ENCODE data around the gene GPR31.

The GPR31 gene

GRCh38 chr6:167125855-167126349 lies 31.9 kb downstream of the GPR31 start:
- Histone ChIP-seq H3K27me3 (replicated peaks; ENCODE audit: insufficient read depth, low read length) (no peaks in the 10 kb centered on the region), H3F3A (ENCODE audit: insufficient read depth, low read length) (no peaks in the 10 kb centered on the region), H3K27ac (ENCODE audit: low read length) (no peak overlapping the region), H3K36me3 (replicated peaks; ENCODE audit: insufficient read depth, low read length) (no peaks in the 10 kb centered on the region), H4K20me1 (ENCODE audit: insufficient read depth, low read length) (no peaks in the 10 kb centered on the region), H3K79me2 (ENCODE audit: low read length) (no peaks in the 10 kb centered on the region), H3K9ac (ENCODE audit: low read length) (no peak overlapping the region), H3K4me3 (ENCODE audit: low read length) (no peak overlapping the region), H3K4me1 (ENCODE audit: low read length) (no peaks in the 10 kb centered on the region), H3K4me2 (ENCODE audit: low read depth, low read length) (no peak overlapping the region), H3K9me2 (replicated peaks; ENCODE audit: insufficient read depth, low read length) (no peaks in the 10 kb centered on the region), H2AFZ (ENCODE audit: low read length) (no peak overlapping the region), H3K9me3 (replicated peaks; ENCODE audit: insufficient read depth, low read length) (no peaks in the 10 kb centered on the region)
- no peak for TF ChIP-seq EZH2phosphoT487 (IDR thresholded peaks at IDR 0.05; ENCODE audit: low read length)
- TF ChIP-seq EZH2 (optimal IDR thresholded peaks at IDR 0.05; ENCODE audit: low read depth, low read length), result no peak
- no peak for TF ChIP-seq CTCF (IDR thresholded peaks at IDR 0.05; ENCODE audit: low read length)
- DNase-seq, result no peak

- Histone ChIP-seq H3K4me3 (ENCODE audit: low read length) (no peak overlapping the region), H3K9me3 (replicated peaks; ENCODE audit: insufficient read depth, low read length) (no peaks in the 10 kb centered on the region), H3K27me3 (replicated peaks; ENCODE audit: insufficient read depth, low read length) (no peaks in the 10 kb centered on the region), H3K27ac (ENCODE audit: low read length) (no peak overlapping the region), H3F3A (ENCODE audit: insufficient read depth, low read length) (no peaks in the 10 kb centered on the region), H3K36me3 (replicated peaks; ENCODE audit: insufficient read depth, low read length) (no peaks in the 10 kb centered on the region), H3K79me2 (ENCODE audit: low read length) (no peaks in the 10 kb centered on the region), H3K4me2 (ENCODE audit: low read depth, low read length) (no peak overlapping the region), H3K9ac (ENCODE audit: low read length) (no peak overlapping the region), H2AFZ (ENCODE audit: low read length) (no peak overlapping the region), H3K9me2 (replicated peaks; ENCODE audit: insufficient read depth, low read length) (no peaks in the 10 kb centered on the region), H4K20me1 (ENCODE audit: insufficient read depth, low read length) (no peaks in the 10 kb centered on the region), H3K4me1 (ENCODE audit: low read length) (peaks cover 2% of the 10 kb centered on the region; the same call in 1 of the 2 replicates)
- no peak for TF ChIP-seq EZH2 (optimal IDR thresholded peaks at IDR 0.05; ENCODE audit: low read depth, low read length)
- no peak for TF ChIP-seq CTCF (IDR thresholded peaks at IDR 0.05; ENCODE audit: low read length)
- no peak for TF ChIP-seq EZH2phosphoT487 (IDR thresholded peaks at IDR 0.05; ENCODE audit: low read length)
- DNase-seq, result no peak
These were observed 32.4 kb downstream of the GPR31 start for GRCh38 chr6:167125410-167125809.

GRCh38 chr6:167124753-167125152 lies 33.0 kb downstream of the GPR31 start:
- H3K4me3 ChIP-seq (ENCODE audit: low read length), result no peak overlapping the region
- H3K4me1 ChIP-seq (ENCODE audit: low read length), result peaks cover 8% of the 10 kb centered on the region; the same call in 1 of the 2 replicates
- no peak for DNase-seq
- H3K27me3 ChIP-seq (replicated peaks; ENCODE audit: insufficient read depth, low read length), result no peaks in the 10 kb centered on the region
- TF ChIP-seq CTCF (IDR thresholded peaks at IDR 0.05; ENCODE audit: low read length), result no peak
- TF ChIP-seq EZH2phosphoT487 (IDR thresholded peaks at IDR 0.05; ENCODE audit: low read length), result no peak
- no peak for TF ChIP-seq EZH2 (optimal IDR thresholded peaks at IDR 0.05; ENCODE audit: low read depth, low read length)
- H3K9ac ChIP-seq (ENCODE audit: low read length), result no peak overlapping the region
- H3F3A ChIP-seq (ENCODE audit: insufficient read depth, low read length), result no peaks in the 10 kb centered on the region
- no peaks in the 10 kb centered on the region for H3K9me2 ChIP-seq (replicated peaks; ENCODE audit: insufficient read depth, low read length)
- H3K27ac ChIP-seq (ENCODE audit: low read length), result no peak overlapping the region
- no peaks in the 10 kb centered on the region for H3K9me3 ChIP-seq (replicated peaks; ENCODE audit: insufficient read depth, low read length)
- H3K79me2 ChIP-seq (ENCODE audit: low read length), result no peaks in the 10 kb centered on the region
- H2AFZ ChIP-seq (ENCODE audit: low read length), result no peak overlapping the region
- no peaks in the 10 kb centered on the region for H4K20me1 ChIP-seq (ENCODE audit: insufficient read depth, low read length)
- no peaks in the 10 kb centered on the region for H3K36me3 ChIP-seq (replicated peaks; ENCODE audit: insufficient read depth, low read length)
- no peak overlapping the region for H3K4me2 ChIP-seq (ENCODE audit: low read depth, low read length)

Measured in MM.1S (cell line).